ENCODE data around the gene INSIG1.
A peak's percentile ranks its signal among the peaks of the same experiment; 100 is the strongest.

The INSIG1 gene

GRCh38 chr7:155297517-155298287, at the start of gene INSIG1:
INSIG1 (plus strand) TSS chr7:155297878; CDS start chr7:155298286, 408 bp downstream.
- peak; percentile 74 for DNase-seq

GRCh38 chr7:155248366-155248756, 49.3 kb upstream of the INSIG1 start:
- no peak for DNase-seq

- DNase-seq = no peak
Observed at GRCh38 chr7:155251831-155252230, 45.8 kb upstream of the INSIG1 start.

GRCh38 chr7:155252444-155252887, 45.2 kb upstream of the INSIG1 start:
- DNase-seq = no peak

GRCh38 chr7:155252892-155253501, 44.7 kb upstream of the INSIG1 start:
- DNase-seq = no peak

- DNase-seq = no peak
Observed at GRCh38 chr7:155254018-155254417, 43.7 kb upstream of the INSIG1 start.

DNA sequence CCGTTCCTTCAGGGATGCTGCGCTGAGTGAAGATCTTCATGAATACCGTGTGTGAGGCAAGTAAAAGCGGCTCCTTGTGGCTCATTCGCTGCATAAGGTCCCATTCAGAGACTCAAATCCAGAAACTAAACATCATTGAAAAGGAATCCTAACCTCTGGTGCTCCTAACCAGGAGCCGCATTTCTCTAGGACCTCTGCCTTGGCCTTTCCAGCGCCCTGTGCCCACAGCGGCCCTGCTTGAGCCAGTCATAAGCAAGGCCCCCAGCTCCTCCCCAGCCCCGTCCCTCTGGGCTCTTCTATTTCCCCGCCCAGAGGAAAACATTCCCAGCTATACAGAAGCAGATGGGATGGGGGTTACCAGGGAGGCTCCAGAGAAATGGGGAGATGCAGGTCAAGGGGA, 42.6 kb upstream of the INSIG1 start:
- DNase-seq = no peak

- DNase-seq = no peak
Observed at GRCh38 chr7:155255621-155256020, 42.1 kb upstream of the INSIG1 start.

DNA sequence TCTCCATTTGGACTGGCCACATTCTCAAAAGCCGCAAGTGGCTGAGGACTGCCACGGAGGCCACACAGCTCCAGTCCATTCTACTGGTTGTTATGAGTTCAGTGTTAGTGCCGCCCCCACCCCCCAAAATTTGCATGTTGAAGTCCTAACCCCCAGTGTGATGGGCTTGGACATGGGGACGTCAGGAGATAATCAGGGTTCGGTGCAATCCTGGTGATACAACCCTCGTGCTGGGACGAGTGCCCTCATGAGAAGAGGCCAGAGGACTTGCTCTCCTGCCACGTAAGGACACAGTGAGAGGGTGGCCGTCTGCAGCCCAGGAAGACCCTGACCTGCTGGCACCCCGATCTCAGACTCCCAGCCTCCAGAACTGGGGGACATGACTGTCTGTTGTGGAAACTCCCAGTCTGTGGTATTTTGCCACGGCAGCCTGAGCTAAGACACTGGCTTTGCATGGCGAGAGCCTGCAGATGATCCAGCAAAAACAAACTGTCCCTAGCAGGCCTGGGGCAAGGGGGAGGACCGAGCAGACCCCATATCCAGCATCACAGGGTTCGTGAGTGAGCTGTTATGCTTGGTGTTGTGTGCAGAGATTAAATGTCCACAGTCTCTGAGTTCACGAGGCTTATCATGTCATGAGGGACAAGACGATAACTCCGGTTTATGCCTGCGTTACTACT, 41.5 kb upstream of the INSIG1 start:
- DNase-seq = no peak

DNA sequence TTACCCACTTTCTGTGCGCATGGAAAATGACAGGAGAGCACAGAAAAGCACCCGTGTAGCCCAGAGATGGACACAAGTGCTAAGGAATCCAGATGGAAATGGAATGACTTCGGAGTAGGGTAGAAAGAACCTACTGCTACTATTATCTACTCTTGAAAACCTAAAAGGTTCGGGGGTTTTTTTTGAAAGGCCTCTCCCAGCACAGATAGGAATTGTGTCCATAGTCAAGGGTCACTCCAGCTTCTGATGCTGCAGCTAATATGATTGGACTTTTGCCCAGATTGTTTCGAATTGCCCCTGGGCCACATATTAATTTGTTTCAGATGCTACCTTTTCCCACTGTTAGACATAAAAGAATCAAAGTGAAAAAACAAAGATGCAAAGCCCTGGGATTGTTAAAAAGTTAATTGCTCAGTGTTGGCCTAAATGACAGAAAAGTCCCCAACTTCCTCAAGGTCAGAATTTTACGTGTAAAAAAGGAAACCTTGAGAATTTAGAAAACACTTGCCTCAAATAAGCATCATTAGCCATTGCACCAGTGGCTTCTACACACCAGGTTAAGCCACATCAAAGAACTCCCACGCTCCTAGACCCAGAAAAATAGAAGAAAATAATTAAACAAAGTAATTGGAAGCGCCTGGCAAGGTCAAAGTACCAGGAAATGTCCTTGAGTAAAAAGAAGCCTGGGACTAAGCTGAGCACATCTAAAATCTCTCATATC, 40.8 kb upstream of the INSIG1 start:
- DNase-seq = no peak

DNA sequence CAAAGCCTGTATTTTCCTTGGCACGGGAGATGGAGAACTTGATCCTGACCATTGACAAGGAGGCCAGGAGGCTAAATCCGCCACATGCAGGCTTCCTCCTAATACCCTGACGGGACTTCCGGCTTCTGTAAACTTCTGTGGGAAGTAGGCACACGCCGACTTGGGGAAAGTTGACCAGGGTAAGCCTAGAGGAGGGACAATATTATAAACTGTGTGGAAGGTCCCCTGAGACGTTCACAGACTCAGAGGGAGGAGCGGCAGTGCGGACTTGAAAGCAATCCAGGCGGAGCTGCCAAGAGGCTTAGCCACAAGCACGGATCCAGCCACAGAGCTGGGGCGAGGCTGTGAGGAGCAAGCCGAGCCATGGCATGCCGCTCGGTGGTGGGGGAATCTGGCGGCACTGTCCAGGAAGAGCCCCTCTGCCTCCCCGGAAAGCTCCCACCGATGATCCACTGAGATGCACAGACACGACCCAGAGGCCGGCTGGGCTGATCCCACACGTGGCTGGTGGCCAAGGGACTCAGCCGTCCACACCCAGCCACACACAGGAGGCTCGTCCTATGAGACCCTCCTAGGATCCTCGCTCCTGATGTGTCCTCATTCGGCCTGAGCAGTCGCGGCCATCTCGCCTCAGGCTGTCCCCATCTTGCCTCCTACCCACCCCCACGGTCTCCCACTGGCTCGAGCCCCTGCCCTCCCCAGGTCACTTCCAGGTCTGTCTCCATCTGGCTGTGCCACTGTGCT, 40.0 kb upstream of the INSIG1 start:
- no peak for DNase-seq

GRCh38 chr7:155258226-155258560, 39.5 kb upstream of the INSIG1 start:
- no peak for DNase-seq

DNA sequence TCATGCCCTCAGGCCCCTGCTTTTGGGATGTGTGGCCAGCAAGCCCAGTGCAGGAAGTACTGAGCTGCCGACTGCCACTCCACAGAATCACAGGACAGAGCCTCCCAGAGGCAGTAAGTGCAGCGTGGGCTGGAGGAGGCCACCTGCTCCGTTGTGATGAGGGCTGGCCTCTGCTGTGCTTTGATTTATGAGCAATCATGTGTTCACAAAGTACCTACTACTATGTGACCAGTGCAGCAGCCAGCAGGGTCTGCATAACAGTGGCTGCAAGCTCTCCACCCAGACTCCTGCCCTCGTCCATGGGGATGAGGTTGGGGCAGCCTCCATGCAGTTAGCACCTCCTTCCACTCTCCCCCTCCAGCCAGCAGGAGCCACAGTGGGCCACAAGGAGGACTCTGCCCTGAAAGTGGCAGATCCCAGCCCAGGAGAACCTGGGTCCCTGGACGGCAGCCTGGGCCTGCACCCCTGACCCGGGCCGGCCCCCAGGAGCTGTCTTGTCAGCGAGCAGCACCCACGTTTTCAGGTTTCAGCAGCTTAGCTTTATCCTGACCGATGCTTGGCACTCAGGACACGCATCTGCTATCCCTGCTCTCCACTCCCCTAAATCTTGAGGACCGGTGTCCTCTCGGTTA, 37.7 kb upstream of the INSIG1 start:
- no peak for DNase-seq

DNA sequence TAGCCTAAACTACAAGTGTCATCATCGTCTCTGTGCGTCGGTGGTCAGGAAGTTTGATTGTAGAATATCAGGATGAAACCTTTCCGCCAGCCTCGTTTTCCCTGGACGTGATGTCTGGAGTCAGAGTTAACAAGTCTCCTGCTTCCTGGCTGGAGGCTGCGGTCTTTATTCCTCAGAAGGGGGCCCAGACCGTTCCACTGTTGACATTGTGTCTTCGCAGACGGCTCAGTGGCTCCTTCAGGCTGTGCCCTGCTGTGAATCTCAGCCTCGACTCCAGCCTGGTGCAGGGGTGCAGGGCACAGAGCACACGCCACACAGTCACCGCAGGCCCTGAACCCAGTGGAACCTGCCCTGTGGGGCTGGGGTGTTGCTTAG, 37.2 kb upstream of the INSIG1 start:
- DNase-seq = no peak

- no peak for DNase-seq
Observed at GRCh38 chr7:155261031-155261985, 36.4 kb upstream of the INSIG1 start.

- no peak for DNase-seq
Observed at GRCh38 chr7:155262031-155262430, 35.6 kb upstream of the INSIG1 start.

DNA sequence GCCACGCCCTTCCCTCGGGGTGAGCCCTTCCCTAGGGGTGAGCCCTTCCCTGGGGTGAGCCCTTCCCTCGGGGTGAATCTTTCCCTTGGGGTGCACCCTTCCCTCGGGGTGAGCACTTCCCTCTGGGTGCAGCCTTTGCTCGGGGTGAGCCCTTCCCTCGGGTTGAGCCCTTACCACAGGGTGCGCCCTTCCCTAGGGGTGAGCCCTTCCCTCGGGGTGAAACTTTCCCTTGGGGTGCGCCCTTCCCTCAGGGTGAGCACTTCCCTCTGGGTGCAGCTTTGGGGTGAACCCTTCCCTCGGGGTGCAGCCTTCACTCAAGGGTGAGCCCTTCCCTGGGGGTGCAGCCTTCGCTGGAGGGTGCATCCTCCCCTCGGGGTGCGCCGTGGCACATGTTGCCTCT, 34.6 kb upstream of the INSIG1 start:
- no peak for DNase-seq

- no peak for DNase-seq
Observed at GRCh38 chr7:155263581-155264143, 34.0 kb upstream of the INSIG1 start.

DNA sequence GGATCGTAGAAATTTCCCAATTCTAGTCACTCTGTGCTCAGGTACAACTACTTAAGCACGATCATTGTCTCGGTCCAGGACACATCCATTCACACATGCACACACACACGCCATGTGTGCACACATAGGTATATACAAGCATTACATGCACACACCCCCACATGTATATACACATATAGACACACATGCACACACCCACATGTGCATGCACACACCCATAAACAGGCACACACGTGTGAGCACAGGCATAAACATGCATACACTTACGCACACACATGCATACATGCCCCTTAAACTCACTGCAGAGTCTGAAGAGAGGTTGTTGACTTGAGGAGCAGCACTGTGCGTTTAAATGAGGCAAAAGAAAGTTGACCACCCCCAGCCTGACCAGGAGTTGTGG, 32.5 kb upstream of the INSIG1 start:
- no peak for DNase-seq

DNA sequence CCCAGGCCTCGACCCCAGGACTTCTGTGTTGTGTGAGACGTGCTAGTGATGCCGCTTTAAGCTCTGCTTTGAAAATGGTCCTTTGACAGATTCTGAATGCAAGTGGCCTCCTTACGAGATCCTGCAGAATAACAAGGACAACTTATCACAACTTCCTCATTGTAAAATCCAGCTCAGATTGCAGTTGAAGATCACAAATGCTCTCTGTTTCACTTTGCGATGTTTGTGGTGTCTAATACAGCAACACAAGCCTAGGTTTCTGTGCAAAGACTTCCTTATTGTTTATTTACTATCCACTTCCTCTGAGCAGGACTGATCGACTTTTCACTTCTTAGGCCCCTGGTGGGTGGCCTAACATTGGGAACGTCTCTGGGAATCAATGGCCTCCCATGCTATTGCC, 31.7 kb upstream of the INSIG1 start:
- DNase-seq = no peak

GRCh38 chr7:155266440-155266839, 31.2 kb upstream of the INSIG1 start:
- DNase-seq = no peak
